SK-N-SH (cell line): ENCODE results near the gene CDC16. TPM values are rescaled to one million over a fixed set of nuclear protein-coding genes. Genes with fewer than 3 reads are reported as not detected.

Experiments used
- CTCF ChIA-PET: fragments of 300-600, 350-600 bp; formaldehyde crosslinking; extraction: SDS; loops from one replicate; lab custom pipeline; 2021; lab: Yijun Ruan, JAX
- POLR2A ChIA-PET: fragments of 350-600 bp; sonication (Branson Sonifier 250); formaldehyde crosslinking; extraction: SDS; loops from one replicate; lab custom pipeline; 2020; ENCODE audit warnings: antibody characterized with exemption, inconsistent platforms; lab: Yijun Ruan, JAX
- DNase-seq: peaks from one replicate; pipeline ENCODE4 v3.0.0; 2012
- H2AFZ ChIP-seq: fragments of 200-600 bp; sonication (generic); 2 replicates; pipeline ENCODE4 v1.8.1; 2016; ENCODE audit warnings: antibody characterized with exemption, mild to moderate bottlenecking, low read depth
- H3F3A ChIP-seq: fragments of 200-600 bp; sonication (generic); replicated peaks from 2 replicates; pipeline ENCODE3; 2016; ENCODE audit warnings: antibody characterized with exemption, mild to moderate bottlenecking; ENCODE audit not compliant: insufficient read depth
- H3K27ac ChIP-seq, 2 experiments: fragments of 200-500 bp in 1 of 2; fragments of 200-600 bp in 1 of 2; sonication (Bioruptor generic) in 1 of 2; sonication (generic), shearing (Covaris generic) in 1 of 2; 2 replicates each; pipeline versions ENCODE4 v1.5.1 to v1.6.1; 2014 to 2016; ENCODE audit warnings: low read depth in 2 of 2, inconsistent platforms in 1 of 2, low read length in 1 of 2, mild to moderate bottlenecking in 1 of 2, mixed read lengths in 1 of 2
- H3K27me3 ChIP-seq: fragments of 200-600 bp; sonication (generic), shearing (Covaris generic); 2 replicates; pipeline ENCODE4 v1.6.1; 2016; ENCODE audit warnings: mixed run types; ENCODE audit not compliant: insufficient read depth
- H3K36me3 ChIP-seq, 2 experiments: fragments of 200-500 bp in 1 of 2; fragments of 200-600 bp in 1 of 2; sonication (Bioruptor generic) in 1 of 2; sonication (generic) in 1 of 2; replicated peaks in 1 of 2; 2 replicates each; pipeline versions ENCODE3 to v1.5.1; 2014 to 2016; ENCODE audit warnings: low read length in 1 of 2, mild to moderate bottlenecking in 1 of 2; ENCODE audit not compliant: insufficient read depth in 2 of 2, control insufficient read depth in 1 of 2
- H3K4me1 ChIP-seq, 2 experiments: fragments of 200-500 bp in 1 of 2; fragments of 200-600 bp in 1 of 2; sonication (Bioruptor generic) in 1 of 2; sonication (generic), shearing (Covaris generic) in 1 of 2; 2 replicates each; pipeline versions ENCODE4 v1.5.1 to v1.6.1; 2014 to 2016; ENCODE audit warnings: low read depth in 1 of 2, low read length in 1 of 2, mixed run types in 1 of 2; ENCODE audit not compliant: insufficient read depth in 2 of 2, control insufficient read depth in 1 of 2
- H3K4me2 ChIP-seq: fragments of 200-600 bp; sonication (generic), shearing (Covaris generic); 2 replicates; pipeline ENCODE4 v1.6.1; 2017; ENCODE audit warnings: mixed run types
- H3K4me3 ChIP-seq, 2 experiments: fragments of 200-500 bp in 1 of 2; fragments of 200-600 bp in 1 of 2; sonication (Bioruptor generic) in 1 of 2; sonication (generic), shearing (Covaris generic) in 1 of 2; 2 replicates each; pipeline versions ENCODE4 v1.5.1 to v1.8.1; 2014 to 2016; ENCODE audit warnings: low read depth in 2 of 2, inconsistent platforms in 1 of 2, low read length in 1 of 2, mild to moderate bottlenecking in 1 of 2, mixed read lengths in 1 of 2, moderate library complexity in 1 of 2
- H3K79me2 ChIP-seq: fragments of 200-600 bp; sonication (generic); 2 replicates; pipeline ENCODE4 v1.8.1; 2017; ENCODE audit warnings: mild to moderate bottlenecking; ENCODE audit not compliant: insufficient read depth
- H3K9ac ChIP-seq: fragments of 200-600 bp; sonication (generic); 2 replicates; pipeline ENCODE4 v1.6.1; 2017; ENCODE audit warnings: mixed run types
- H3K9me2 ChIP-seq: fragments of 200-600 bp; sonication (generic); 2 replicates; pipeline ENCODE4 v1.6.1; 2017; ENCODE audit warnings: mixed run types
- H3K9me3 ChIP-seq: fragments of 200-600 bp; sonication (generic); 2 replicates; pipeline ENCODE4 v1.6.1; 2017; ENCODE audit warnings: mixed run types, mild to moderate bottlenecking, moderate library complexity
- H4K20me1 ChIP-seq: fragments of 200-600 bp; sonication (generic); 2 replicates; pipeline ENCODE4 v1.6.1; 2017; ENCODE audit warnings: mild to moderate bottlenecking, mixed run types; ENCODE audit not compliant: insufficient read depth
- CHD2 ChIP-seq: fragments of 150-350 bp; IDR thresholded peaks from 2 replicates; pipeline ENCODE4 v1.6.1; 2018; ENCODE audit warnings: low read length; ENCODE audit not compliant: partially characterized antibody
- ELF1 ChIP-seq: IDR thresholded peaks from 2 replicates; pipeline ENCODE4 v1.4.0; 2012
- EP300 ChIP-seq, 2 experiments: IDR thresholded peaks; 2 replicates each; pipeline versions ENCODE4 v1.4.0 to v1.6.1; 2012; ENCODE audit warnings: borderline replicate concordance in 1 of 2, low read depth in 1 of 2, low read length in 1 of 2
- EZH2phosphoT487 ChIP-seq: fragments of 200-600 bp; sonication (generic); IDR thresholded peaks from 2 replicates; pipeline ENCODE4 v1.6.1; 2017; ENCODE audit warnings: low read depth, mixed run types, mild to moderate bottlenecking, antibody characterized with exemption, moderate library complexity, borderline replicate concordance
- FOXJ3 ChIP-seq: sonication (generic); formaldehyde crosslinking; IDR thresholded peaks from 2 replicates; pipeline ENCODE4 v1.5.1; 2020; ENCODE audit warnings: mild to moderate bottlenecking, missing genetic modification reagents
- FOXM1 ChIP-seq: IDR thresholded peaks from 2 replicates; pipeline ENCODE4 v1.4.0; 2012; ENCODE audit warnings: low read depth, mild to moderate bottlenecking
- GABPA ChIP-seq: IDR thresholded peaks from 2 replicates; pipeline ENCODE4 v1.4.0; 2012; ENCODE audit warnings: low read depth, mild to moderate bottlenecking
- GATA2 ChIP-seq: sonication (generic); formaldehyde crosslinking; IDR thresholded peaks from 2 replicates; pipeline ENCODE4 v1.5.0; 2020; ENCODE audit warnings: mild to moderate bottlenecking, missing genetic modification reagents
- MXI1 ChIP-seq: IDR thresholded peaks from 2 replicates; pipeline ENCODE4 v1.6.1; 2012; ENCODE audit warnings: mild to moderate bottlenecking, low read depth, low read length, improper control_type of control experiment
- SMC3 ChIP-seq: IDR thresholded peaks from 2 replicates; pipeline ENCODE4 v1.6.1; 2012; ENCODE audit warnings: low read depth, low read length, improper control_type of control experiment
- TAF1 ChIP-seq: IDR thresholded peaks from 2 replicates; pipeline ENCODE4 v1.6.1; 2012; ENCODE audit warnings: low read depth, mild to moderate bottlenecking, low read length, moderate library complexity, borderline replicate concordance
- TCF12 ChIP-seq: IDR thresholded peaks from 2 replicates; pipeline ENCODE4 v1.4.0; 2012
- TEAD4 ChIP-seq: IDR thresholded peaks from 2 replicates; pipeline ENCODE4 v1.4.0; 2012; ENCODE audit warnings: mild to moderate bottlenecking, borderline replicate concordance; ENCODE audit not compliant: insufficient read depth
- YY1 ChIP-seq: IDR thresholded peaks from 2 replicates; pipeline ENCODE4 v1.4.0; 2012; ENCODE audit warnings: low read depth, mild to moderate bottlenecking
- WGBS: methylation state at CpG from one replicate; pipeline ENCODE4 v1.1.6; 2017; ENCODE audit warnings: low lambda C conversion rate; 5-methylcytosine and 5-hydroxymethylcytosine counted together
- polyA plus RNA-seq, 3 experiments: library from polyadenylated mRNA; depleted of rRNA; stranded (reverse); fragments of >200 nt; gene quantifications; 2 replicates each; pipeline ENCODE4 v1.2.3, GENCODE V29; 2012
- TF ChIP-seq, protein P1 (sequence below): IDR thresholded peaks from 2 replicates; pipeline ENCODE4 v1.4.0; 2012; ENCODE audit warnings: low read depth, borderline replicate concordance
- TF ChIP-seq, protein P2 (sequence below): IDR thresholded peaks from 2 replicates; pipeline ENCODE4 v1.6.1; 2012; ENCODE audit warnings: mild to moderate bottlenecking, low read depth, low read length, moderate library complexity
- TF ChIP-seq, protein P3 (sequence below): IDR thresholded peaks from 2 replicates; pipeline ENCODE4 v1.4.0; 2012; ENCODE audit warnings: low read depth

Gene CDC16
- polyA plus RNA-seq, 1 of the 3 experiments (the other 2 are of a cell fraction), result 56.9 TPM

DNA sequence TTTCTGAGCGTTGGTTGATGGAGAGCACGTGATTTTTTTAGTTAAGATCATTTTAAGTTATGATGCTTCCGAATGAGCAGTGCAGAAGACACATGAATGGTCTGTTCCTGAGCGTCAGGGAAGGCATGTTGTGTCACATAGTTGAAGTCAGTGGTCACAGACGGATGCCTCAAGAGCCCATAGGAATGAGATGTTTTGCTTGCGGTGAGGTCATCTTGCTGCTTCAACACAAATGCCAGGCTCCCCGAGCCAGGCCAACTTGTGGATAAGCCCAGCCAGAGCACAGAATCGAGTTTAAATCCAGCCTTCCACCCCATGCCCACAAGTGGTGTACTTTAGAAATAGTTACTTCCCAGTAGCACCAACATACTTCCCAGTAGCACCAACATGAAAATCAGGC is 52.1 kb downstream of the CDC16 start (continued):
- TF ChIP-seq, protein P1, sequence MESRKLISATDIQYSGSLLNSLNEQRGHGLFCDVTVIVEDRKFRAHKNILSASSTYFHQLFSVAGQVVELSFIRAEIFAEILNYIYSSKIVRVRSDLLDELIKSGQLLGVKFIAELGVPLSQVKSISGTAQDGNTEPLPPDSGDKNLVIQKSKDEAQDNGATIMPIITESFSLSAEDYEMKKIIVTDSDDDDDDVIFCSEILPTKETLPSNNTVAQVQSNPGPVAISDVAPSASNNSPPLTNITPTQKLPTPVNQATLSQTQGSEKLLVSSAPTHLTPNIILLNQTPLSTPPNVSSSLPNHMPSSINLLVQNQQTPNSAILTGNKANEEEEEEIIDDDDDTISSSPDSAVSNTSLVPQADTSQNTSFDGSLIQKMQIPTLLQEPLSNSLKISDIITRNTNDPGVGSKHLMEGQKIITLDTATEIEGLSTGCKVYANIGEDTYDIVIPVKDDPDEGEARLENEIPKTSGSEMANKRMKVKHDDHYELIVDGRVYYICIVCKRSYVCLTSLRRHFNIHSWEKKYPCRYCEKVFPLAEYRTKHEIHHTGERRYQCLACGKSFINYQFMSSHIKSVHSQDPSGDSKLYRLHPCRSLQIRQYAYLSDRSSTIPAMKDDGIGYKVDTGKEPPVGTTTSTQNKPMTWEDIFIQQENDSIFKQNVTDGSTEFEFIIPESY, result no peak
- TF ChIP-seq GATA2 (CRISPR knock-in tag) (no peak), FOXJ3 (CRISPR knock-in tag) (no peak)

DNA sequence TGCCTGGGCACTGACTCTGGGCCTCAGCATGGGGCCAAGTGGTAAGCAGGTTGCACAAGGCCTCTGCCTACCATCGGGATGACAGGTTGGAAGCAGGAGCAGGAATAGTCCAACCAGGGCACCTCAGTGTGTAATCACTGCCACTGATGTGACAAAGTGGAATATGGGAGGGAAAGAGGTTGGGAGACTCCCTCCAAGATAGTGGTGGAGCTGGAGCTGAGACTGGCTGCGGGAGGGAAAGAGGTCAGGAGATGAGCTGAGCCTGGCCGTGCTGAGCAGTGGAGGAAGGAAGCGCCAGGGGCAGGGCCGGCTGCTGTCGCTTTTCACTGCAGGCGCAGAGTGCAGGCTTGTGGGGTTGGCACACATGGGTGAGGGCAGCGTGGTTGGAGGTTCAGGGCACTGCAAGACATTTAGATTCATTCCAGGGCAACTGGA is 53.5 kb downstream of the CDC16 start:
- no peaks in the 10 kb centered on the region for H3K9me3 ChIP-seq
- H3F3A ChIP-seq, result peaks cover 13% of the 10 kb centered on the region
- H4K20me1 ChIP-seq, result peaks cover 7% of the 10 kb centered on the region; the same call in 1 of the 2 replicates
- ChIA-PET POLR2A (no interaction called here), CTCF (interaction anchor here (0.8 kb wide), 1 partner anchor 23 kb away, joined by 3 read pairs; no protein-coding TSS in a partner anchor)
- H3K27me3 ChIP-seq, result no peaks in the 10 kb centered on the region
- peaks cover 2 to 5% of the 10 kb centered on the region in 2 experiments; a peak in 3 of 4 replicates for H3K4me1 ChIP-seq
- peaks cover 56 to 87% of the 10 kb centered on the region in 2 experiments for H3K36me3 ChIP-seq
- no peak for DNase-seq
- no peak overlapping the region for H3K4me2 ChIP-seq
- no peak overlapping the region for H3K4me3 ChIP-seq
- H3K27ac ChIP-seq, result no peak overlapping the region
- no peak for TF ChIP-seq YY1
- TF ChIP-seq TEAD4, result no peak
- TF ChIP-seq TCF12, result no peak
- TF ChIP-seq, protein P2, sequence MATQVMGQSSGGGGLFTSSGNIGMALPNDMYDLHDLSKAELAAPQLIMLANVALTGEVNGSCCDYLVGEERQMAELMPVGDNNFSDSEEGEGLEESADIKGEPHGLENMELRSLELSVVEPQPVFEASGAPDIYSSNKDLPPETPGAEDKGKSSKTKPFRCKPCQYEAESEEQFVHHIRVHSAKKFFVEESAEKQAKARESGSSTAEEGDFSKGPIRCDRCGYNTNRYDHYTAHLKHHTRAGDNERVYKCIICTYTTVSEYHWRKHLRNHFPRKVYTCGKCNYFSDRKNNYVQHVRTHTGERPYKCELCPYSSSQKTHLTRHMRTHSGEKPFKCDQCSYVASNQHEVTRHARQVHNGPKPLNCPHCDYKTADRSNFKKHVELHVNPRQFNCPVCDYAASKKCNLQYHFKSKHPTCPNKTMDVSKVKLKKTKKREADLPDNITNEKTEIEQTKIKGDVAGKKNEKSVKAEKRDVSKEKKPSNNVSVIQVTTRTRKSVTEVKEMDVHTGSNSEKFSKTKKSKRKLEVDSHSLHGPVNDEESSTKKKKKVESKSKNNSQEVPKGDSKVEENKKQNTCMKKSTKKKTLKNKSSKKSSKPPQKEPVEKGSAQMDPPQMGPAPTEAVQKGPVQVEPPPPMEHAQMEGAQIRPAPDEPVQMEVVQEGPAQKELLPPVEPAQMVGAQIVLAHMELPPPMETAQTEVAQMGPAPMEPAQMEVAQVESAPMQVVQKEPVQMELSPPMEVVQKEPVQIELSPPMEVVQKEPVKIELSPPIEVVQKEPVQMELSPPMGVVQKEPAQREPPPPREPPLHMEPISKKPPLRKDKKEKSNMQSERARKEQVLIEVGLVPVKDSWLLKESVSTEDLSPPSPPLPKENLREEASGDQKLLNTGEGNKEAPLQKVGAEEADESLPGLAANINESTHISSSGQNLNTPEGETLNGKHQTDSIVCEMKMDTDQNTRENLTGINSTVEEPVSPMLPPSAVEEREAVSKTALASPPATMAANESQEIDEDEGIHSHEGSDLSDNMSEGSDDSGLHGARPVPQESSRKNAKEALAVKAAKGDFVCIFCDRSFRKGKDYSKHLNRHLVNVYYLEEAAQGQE, result no peak
- TF ChIP-seq FOXM1, result no peak
- no peak for TF ChIP-seq CHD2
- no peak for TF ChIP-seq MXI1
- no peak for TF ChIP-seq ELF1
- no peak for TF ChIP-seq EZH2phosphoT487
- TF ChIP-seq, protein P3, sequence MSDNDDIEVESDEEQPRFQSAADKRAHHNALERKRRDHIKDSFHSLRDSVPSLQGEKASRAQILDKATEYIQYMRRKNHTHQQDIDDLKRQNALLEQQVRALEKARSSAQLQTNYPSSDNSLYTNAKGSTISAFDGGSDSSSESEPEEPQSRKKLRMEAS, result no peak
- TF ChIP-seq GATA2 (CRISPR knock-in tag), result no peak
- no peak for TF ChIP-seq TAF1
- TF ChIP-seq FOXJ3 (CRISPR knock-in tag), result no peak
- no peak for TF ChIP-seq EP300 (IDR thresholded peaks at IDR 0.05; ENCODE audit: borderline replicate concordance in 1 of 2, low read depth in 1 of 2, low read length in 1 of 2)
- TF ChIP-seq GABPA, result no peak
- TF ChIP-seq, protein P1, result no peak
- no peak for TF ChIP-seq SMC3
- 91% methylated on average over 8 of the region's 8 CpGs for WGBS
- H3K9ac ChIP-seq, result no peak overlapping the region
- no peak overlapping the region for H2AFZ ChIP-seq
- H3K79me2 ChIP-seq, result peaks cover 74% of the 10 kb centered on the region
- no peaks in the 10 kb centered on the region for H3K9me2 ChIP-seq
